Astrocyte (in vitro differentiated cells and primary cell): ENCODE results near the gene NSL1. TPM values are rescaled to one million over a fixed set of nuclear protein-coding genes. Genes with fewer than 3 reads are reported as not detected.

Experiments used
- DNase-seq: peaks from one replicate; pipeline ENCODE4 v3.0.0-alpha.2; 2010; ENCODE audit warnings: low read depth
- FAIRE-seq: peaks from 2 replicates; lab custom pipeline; 2011; peaks lifted over from hg19 to GRCh38; lab: Jason Lieb, UNC
- H2AFZ ChIP-seq: 2 replicates; pipeline ENCODE4 v1.6.0; 2012; ENCODE audit warnings: low read depth, low read length, inconsistent platforms
- H3K27ac ChIP-seq: 2 replicates; pipeline ENCODE4 v1.5.1; 2011; ENCODE audit warnings: low read depth, low read length, inconsistent platforms
- H3K27me3 ChIP-seq: 2 replicates; pipeline ENCODE4 v1.6.0; 2011; ENCODE audit warnings: low read length, inconsistent platforms; ENCODE audit not compliant: insufficient read depth
- H3K36me3 ChIP-seq: 2 replicates; pipeline ENCODE4 v1.5.1; 2011; ENCODE audit warnings: low read length, inconsistent platforms; ENCODE audit not compliant: insufficient read depth
- H3K4me1 ChIP-seq: 2 replicates; pipeline ENCODE4 v1.5.1; 2011; ENCODE audit warnings: low read length, inconsistent platforms; ENCODE audit not compliant: insufficient read depth
- H3K4me2 ChIP-seq: 2 replicates; pipeline ENCODE4 v1.6.0; 2012; ENCODE audit warnings: low read length, inconsistent platforms
- H3K4me3 ChIP-seq: 2 replicates; pipeline ENCODE4 v1.5.1; 2011; ENCODE audit warnings: low read depth, mild to moderate bottlenecking, low read length, inconsistent platforms; ENCODE audit not compliant: insufficient read depth
- H3K79me2 ChIP-seq: 2 replicates; pipeline ENCODE4 v1.6.0; 2012; ENCODE audit warnings: mild to moderate bottlenecking, low read length, inconsistent platforms; ENCODE audit not compliant: insufficient read depth
- H3K9ac ChIP-seq: 2 replicates; pipeline ENCODE4 v1.6.0; 2012; ENCODE audit warnings: mild to moderate bottlenecking, low read length, inconsistent platforms
- H3K9me3 ChIP-seq: 2 replicates; pipeline ENCODE4 v1.5.1; 2012; ENCODE audit warnings: low read depth, mild to moderate bottlenecking, low read length, inconsistent platforms; ENCODE audit not compliant: insufficient read depth
- H4K20me1 ChIP-seq: 2 replicates; pipeline ENCODE4 v1.6.0; 2012; ENCODE audit warnings: low read length, inconsistent platforms; ENCODE audit not compliant: insufficient read depth
- H3K27ac Mint-ChIP-seq: one replicate; pipeline ENCODE4 v1.8.0; 2021; ENCODE audit warnings: mild to moderate bottlenecking, mixed read lengths; ENCODE audit not compliant: unreplicated experiment
- H3K27me3 Mint-ChIP-seq: one replicate; pipeline ENCODE4 v1.8.0; 2021; ENCODE audit warnings: low read depth, mixed read lengths; ENCODE audit not compliant: unreplicated experiment
- H3K36me3 Mint-ChIP-seq: one replicate; pipeline ENCODE4 v1.8.0; 2021; ENCODE audit warnings: low read depth, mixed read lengths; ENCODE audit not compliant: unreplicated experiment
- H3K4me1 Mint-ChIP-seq: one replicate; pipeline ENCODE4 v1.8.0; 2021; ENCODE audit warnings: low read depth, mixed read lengths; ENCODE audit not compliant: unreplicated experiment
- H3K4me3 Mint-ChIP-seq: one replicate; pipeline ENCODE4 v1.8.0; 2021; ENCODE audit warnings: mild to moderate bottlenecking, moderate library complexity, mixed read lengths; ENCODE audit not compliant: unreplicated experiment
- H3K9me3 Mint-ChIP-seq: one replicate; pipeline ENCODE4 v1.8.0; 2021; ENCODE audit warnings: mild to moderate bottlenecking, mixed read lengths; ENCODE audit not compliant: unreplicated experiment
- CTCF ChIP-seq: IDR thresholded peaks from 2 replicates; pipeline ENCODE4 v1.5.1; 2011; ENCODE audit warnings: low read depth, mild to moderate bottlenecking, inconsistent platforms, low read length, moderate library complexity; ENCODE audit not compliant: insufficient read depth
- EZH2 ChIP-seq: IDR thresholded peaks from 2 replicates; pipeline ENCODE4 v1.6.1; 2012; ENCODE audit warnings: mild to moderate bottlenecking, low read length, inconsistent platforms; ENCODE audit not compliant: insufficient read depth
- total RNA-seq: library from RNA; stranded (reverse); gene quantifications from 2 replicates; pipeline ENCODE4 v1.2.1, GENCODE V29; 2021

NSL1 gene
- total RNA-seq, 1 donor from 2014 or later = 22.6 TPM

DNA sequence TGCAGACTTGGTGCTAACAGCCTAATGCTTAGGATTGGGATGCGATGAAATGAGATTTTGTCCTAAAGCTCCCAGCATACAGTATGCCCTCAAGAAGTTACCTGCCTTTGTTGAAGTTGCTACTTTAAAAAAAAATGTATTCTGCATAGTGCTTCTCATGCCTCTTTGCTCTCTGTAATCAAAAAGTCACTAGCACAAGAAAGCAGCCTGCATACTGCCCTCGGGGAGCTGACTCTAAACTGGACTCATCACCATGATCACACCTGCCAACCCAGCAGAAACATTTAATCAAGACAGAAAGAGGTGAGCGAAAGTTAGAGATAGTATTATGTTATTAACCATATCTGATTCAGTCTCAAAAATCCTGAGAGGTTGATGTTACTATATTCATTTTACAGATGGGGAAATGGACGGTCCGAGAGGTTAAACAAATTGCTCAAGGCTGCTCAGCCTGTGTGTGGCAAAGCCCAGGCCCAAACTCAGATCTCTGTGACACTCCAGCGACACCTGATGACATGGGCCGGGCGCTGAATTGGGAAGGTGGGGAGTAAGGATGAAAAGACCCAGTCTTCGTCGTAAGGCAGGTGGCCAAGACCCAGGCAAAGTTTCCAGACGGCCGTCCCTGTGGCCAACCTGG lies 93.0 kb downstream of the NSL1 start:
- peak overlapping the region; percentile 65 for H2AFZ ChIP-seq
- peaks cover 10% of the 10 kb centered on the region for H3K27me3 ChIP-seq
- H3K79me2 ChIP-seq = no peaks in the 10 kb centered on the region
- TF ChIP-seq CTCF (no peak), EZH2 (no peak)
- H3K36me3 ChIP-seq = no peaks in the 10 kb centered on the region
- H3K4me3 ChIP-seq = peak overlapping the region; percentile 41
- H3K9ac ChIP-seq = no peak overlapping the region
- no peaks in the 10 kb centered on the region for H3K9me3 ChIP-seq
- H3K9me3 Mint-ChIP-seq = no peaks in the 10 kb centered on the region
- peaks cover 22% of the 10 kb centered on the region for H3K4me1 ChIP-seq
- peak overlapping the region; percentile 77 for H3K4me3 Mint-ChIP-seq
- DNase-seq (no peak), FAIRE-seq (no peak)
- peaks cover 55% of the 10 kb centered on the region for H3K27me3 Mint-ChIP-seq
- H3K27ac ChIP-seq = no peak overlapping the region
- peak overlapping the region; percentile 30 for H3K27ac Mint-ChIP-seq
- no peaks in the 10 kb centered on the region for H4K20me1 ChIP-seq
- no peaks in the 10 kb centered on the region for H3K36me3 Mint-ChIP-seq
- peak overlapping the region; percentile 89 for H3K4me2 ChIP-seq
- H3K4me1 Mint-ChIP-seq = peaks cover 2% of the 10 kb centered on the region

DNA sequence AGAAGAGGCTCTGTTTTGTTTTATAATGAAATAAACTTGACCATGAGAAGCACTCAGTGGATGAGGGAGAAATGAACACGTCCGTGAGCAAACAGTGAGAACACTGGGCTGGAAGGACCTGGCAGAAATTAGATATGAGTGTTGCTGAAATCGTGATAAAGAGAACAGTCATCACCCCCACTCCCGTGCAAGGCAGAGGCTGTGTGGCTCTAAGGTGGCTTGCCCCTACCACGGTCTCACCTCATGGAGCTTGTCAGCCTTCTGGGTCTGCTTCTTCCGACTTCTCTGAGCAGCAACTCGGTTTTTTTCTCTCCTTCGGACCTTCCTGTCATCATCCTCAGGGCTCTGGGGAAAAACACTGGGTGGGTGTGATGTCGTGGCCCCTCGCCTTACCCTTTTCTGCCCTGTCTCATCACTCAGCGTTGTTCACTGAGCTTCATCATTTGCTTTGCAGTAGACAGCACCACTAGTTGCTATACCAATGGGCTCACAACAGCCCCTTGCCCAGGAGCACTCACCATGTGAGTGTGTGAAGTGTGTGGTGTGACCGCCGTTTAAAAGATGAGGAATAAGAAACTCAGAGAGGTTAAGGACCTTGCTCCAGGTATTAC lies 94.8 kb downstream of the NSL1 start:
- peaks cover 2% of the 10 kb centered on the region for H3K4me1 Mint-ChIP-seq
- TF ChIP-seq CTCF = no peak
- no peak for TF ChIP-seq EZH2
- peaks cover 52% of the 10 kb centered on the region for H3K27me3 Mint-ChIP-seq
- Histone ChIP-seq H4K20me1 (no peaks in the 10 kb centered on the region), H3K9me3 (no peaks in the 10 kb centered on the region), H3K79me2 (no peaks in the 10 kb centered on the region), H3K27ac (no peak overlapping the region), H3K27me3 (peaks cover 10% of the 10 kb centered on the region), H3K4me1 (peaks cover 22% of the 10 kb centered on the region), H3K4me2 (no peak overlapping the region), H3K4me3 (no peak overlapping the region), H3K9ac (no peak overlapping the region), H3K36me3 (no peaks in the 10 kb centered on the region), H2AFZ (no peak overlapping the region)
- DNase-seq (no peak), FAIRE-seq (no peak)
- H3K9me3 Mint-ChIP-seq = no peaks in the 10 kb centered on the region
- no peak overlapping the region for H3K27ac Mint-ChIP-seq
- H3K36me3 Mint-ChIP-seq = no peaks in the 10 kb centered on the region
- no peak overlapping the region for H3K4me3 Mint-ChIP-seq
